GM21360 (cell line): Measurements from ENCODE around the gene BLVRB.
"Not testable (repeated sequence)": the region's sequence is repeated elsewhere in the genome, so short reads cannot be mapped to it uniquely, and the experiment has no call there.

Experiments used
- ATAC-seq: cut with Tn5 transposase; IDR thresholded peaks from one replicate; pipeline ENCODE4 v1.9.1; 2021; ENCODE audit warnings: mild to moderate bottlenecking, moderate library complexity; ENCODE audit not compliant: unreplicated experiment

Gene BLVRB

DNA sequence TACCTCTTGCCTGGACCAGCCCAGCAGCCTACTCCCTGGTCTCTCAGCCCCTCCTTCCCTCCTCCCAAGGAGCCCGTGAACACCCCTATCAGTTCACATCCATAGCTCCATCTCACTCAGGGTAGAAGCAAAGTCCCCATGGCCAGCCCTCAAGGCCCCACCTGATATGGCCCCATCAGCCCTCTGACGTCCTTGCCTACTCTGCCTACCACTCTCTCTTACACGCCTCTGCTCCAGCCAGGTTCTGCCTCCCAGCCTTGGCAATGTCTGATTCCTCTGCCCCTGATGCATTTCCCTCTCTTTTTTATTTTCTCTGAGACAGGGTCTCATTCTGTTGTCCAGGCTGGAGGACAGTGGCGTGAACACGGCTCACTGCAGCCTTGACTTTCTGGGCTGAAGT, 13.5 kb downstream of the BLVRB start:
- no peak for ATAC-seq

DNA sequence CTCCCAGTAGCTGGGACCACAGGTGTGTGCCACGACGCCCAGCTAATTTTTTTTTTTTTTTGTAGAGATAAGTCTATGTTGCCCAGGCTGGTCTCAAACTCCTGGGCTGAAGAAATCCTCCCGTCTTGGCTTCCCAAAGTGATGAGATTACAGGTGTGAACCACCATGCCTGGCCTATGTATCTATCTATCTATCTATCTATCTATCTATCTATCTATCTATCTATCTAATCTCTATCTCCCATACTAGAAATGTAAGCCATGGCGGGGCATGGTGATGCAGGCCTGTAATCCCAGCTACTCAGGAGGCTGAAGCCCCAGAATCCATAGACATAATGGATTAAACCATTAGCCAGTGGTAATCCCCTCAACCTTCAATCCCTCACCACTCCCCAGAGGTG, 14.9 kb downstream of the BLVRB start:
- ATAC-seq: no peak

GRCh38 chr19:40449506-40449905, 16.0 kb downstream of the BLVRB start:
- no peak for ATAC-seq

- no peak for ATAC-seq
Observed at GRCh38 chr19:40446263-40446784, 19.2 kb downstream of the BLVRB start.

GRCh38 chr19:40445780-40446262, 19.7 kb downstream of the BLVRB start:
- no peak for ATAC-seq

GRCh38 chr19:40444825-40445312, 20.7 kb downstream of the BLVRB start:
- ATAC-seq: no peak

- ATAC-seq: peak; percentile 63
Observed at GRCh38 chr19:40444000-40444824, 21.3 kb downstream of the BLVRB start, which contains the start of gene SERTAD3. SERTAD3 (minus strand) TSS chr19:40444335; CDS start chr19:40442080, 2,255 bp downstream.

GRCh38 chr19:40443131-40443999, 22.2 kb downstream of the BLVRB start:
- peak; percentile 59 for ATAC-seq

DNA sequence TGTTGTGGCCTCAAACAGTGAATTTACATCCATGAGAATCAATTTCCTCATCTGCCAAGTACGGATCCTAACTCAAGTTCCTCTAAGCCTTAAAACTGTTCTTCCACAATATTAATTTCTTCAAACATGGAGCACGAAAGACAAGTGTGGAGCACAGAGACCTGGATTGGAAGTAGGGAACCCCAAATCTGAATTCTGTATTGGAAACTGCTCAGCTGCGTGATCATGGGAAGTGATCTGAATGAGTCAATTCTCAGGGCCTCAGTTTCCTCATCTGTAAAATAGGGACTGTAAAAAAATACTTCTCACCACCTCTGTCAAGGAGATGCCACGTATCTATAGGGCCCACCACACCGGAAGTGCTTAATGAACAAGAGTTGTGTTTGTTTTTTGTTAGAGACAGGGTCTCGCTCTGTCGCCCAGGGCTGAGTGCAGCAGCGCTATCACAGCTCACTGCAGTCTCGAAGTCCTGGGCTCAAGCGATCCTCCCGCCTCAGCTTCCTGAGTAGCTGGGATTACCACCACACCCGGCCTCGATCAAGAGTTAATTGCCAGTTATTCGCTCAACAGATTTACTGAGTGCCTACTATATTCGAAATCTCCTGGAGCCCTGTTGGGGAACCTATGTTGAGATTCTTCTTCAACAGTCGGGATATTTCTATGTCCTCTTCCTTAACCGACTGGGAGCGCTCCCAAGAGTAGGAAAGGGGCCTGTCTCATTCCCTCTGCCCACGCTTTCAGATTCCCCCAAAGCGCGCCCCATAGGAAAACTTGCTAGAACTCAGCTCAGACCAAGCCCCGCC, 23.0 kb downstream of the BLVRB start:
- ATAC-seq: no peak

DNA sequence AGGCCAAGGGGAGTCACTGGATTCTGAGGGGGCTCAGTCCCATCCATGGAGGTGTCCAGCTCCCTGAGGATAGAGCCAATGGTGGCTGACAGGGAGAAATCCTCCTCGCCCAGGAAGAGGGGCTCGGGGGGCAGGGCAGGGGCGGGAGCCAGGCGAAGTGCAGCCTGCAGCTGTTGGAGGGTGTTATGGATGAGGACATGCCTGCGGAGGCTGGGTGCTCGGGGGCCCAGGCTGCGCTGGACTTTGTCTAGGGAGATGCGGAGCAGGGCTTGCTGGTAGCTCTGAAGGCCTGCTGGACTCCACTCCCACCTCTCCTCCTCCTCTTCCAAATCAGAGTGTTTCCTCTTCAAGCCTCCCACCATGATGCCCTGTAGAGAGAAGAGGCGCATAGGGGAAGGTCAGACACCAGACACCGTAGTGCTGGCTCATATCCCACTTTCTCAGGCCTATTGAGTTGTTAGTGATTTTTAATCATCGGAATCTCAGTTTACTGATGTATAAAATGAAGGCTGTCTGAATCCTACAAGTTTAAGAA, 23.8 kb downstream of the BLVRB start:
- ATAC-seq: no peak

DNA sequence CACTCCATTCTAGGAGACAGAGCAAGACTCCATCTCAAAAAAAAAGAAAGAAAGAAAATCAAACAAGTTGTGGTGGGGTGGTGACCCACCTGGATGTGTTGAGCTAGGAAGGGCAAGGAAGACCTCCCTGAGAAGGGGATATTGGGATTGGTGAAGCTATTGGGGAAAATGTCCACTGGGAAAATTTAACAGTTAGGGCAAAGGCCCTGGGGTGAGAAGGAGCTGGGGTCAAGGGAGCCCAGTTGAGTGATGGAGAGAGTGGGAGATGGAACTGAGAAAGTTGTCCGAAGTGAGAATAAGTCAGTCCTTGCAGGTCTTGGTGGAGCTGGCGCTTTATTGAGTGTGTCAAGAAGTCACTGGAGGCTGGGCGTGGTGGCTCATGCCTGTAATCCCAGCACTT, 27.3 kb downstream of the BLVRB start:
- ATAC-seq: no peak

DNA sequence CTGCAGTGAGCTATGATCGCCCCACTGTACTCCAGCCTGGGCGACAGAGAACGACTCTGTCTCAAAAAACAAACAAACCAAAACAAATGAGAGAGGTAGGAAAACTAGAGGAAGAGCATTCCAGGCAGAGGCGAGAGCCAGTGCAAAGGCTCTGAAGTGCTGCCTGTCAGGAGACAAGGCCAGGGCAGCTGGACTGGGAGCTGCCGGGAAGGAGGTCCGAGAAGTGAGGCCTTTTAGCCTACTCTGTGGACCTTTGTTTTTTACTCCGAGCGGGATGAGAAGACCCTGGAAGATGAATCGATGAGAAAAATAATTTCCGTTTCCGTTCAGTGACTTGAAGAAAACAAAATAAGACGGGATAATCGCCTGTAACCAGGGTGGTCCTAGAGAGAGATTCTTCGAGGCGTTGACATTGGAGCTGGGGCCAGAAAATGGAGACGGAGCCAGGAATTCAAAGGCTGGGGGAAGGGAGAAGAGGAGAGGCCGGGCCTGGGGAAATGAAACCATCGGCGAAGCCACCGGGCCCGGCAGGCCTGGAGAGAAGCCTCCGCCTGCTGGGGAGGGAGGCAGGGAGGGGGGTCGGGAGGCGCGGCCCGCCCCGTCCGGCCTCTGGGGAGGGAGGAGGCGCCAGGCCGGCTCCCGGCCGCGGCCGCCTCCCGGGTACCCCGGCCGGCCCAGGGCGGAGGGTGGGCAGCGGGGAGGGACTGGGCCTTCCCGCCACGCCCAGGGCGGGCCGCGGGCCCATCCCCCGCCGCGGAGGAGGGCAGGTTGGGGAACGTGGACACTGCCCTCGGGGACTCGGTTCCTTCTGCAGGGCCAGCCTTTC, 31.9 kb downstream of the BLVRB start:
- ATAC-seq: peak; percentile 64

GRCh38 chr19:40432760-40433159, 32.8 kb downstream of the BLVRB start:
- not testable (repeated sequence) for ATAC-seq

GRCh38 chr19:40431698-40432097, 33.8 kb downstream of the BLVRB start:
- ATAC-seq: no peak

DNA sequence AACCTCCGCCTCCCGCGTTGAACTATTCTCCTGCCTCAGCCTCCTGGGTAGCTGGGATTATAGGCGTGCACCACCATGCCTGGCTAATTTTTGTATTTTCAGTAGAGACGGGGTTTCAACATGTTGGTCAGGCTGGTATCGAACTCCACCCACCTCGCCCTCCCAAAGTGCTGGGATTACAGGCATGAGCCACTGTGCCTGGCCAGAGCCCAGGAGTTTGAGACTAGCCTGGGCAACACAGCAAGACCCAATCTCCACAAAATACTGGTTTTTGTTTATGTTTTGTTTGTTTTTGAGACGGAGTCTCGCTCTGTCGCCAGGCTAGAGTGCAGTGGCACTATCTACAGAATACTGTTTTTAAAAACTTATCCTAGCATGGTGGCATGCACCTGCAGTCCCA, 35.3 kb downstream of the BLVRB start:
- not testable (repeated sequence) for ATAC-seq

DNA sequence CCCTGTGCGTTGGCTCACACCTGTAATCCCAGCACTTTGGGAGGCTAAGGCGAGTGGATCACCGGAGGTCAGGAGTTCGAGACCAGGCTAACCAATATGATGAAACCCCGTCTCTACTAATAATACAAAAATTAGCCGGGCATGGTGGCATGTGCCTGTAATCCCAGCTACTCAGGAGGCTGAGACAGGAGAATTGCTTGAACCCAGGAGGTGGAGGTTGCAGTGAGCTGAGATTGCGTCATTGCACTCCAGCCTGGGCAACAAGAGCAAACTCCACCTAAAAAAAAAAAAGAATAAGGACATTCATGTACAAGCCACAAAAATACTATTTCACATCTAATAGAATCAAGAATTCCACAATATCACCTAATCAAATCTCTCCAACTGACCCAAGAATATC, 37.3 kb downstream of the BLVRB start:
- not testable (repeated sequence) for ATAC-seq

DNA sequence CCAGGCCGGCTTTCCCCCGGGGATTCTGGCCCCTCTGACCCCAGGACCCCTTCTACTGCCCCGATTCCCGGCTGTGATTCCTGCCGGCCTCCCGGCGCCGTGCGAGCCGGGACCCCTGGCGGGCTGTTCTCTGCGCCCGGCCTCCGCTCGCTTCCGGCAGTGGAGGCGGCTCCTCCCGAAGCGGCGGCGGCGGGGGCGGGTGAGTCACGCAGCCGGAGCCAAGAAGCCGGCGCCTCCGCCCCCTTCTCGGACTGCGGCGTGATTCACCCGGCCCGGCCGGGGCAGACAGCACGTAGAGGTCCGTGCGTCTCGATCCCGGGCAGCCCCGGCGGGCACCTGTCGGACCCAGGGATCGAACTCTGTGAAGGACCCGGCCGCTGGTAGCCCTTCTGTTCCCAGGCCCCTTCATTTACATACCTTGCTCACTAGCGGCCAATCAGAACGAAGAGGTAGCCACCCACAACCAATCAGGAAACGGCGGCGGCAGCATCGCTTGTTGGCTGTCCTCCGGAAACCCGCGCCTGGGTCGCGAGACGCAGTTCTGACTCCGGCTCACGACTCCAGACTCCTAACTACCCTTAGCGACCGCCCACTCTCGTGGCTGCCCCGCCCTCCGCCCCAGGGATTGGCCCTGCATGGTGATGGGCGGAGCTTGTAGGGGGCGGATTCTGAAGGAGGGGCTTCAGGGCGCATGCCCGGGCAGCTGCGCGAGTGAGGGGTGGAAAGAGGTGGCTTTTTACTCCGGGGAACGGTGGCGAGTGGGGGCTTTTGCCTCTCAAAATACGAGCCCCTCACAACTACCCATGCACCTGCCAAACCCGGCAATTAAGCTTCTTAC, 39.9 kb downstream of the BLVRB start, which contains the start of gene SERTAD1:
Gene SERTAD1 (minus strand): TSS at position 543 of the 838 bp plus-strand sequence. CDS start 2,446 bp downstream, outside the sequence.
- ATAC-seq: peak; percentile 73
